ENCODE measurements around the gene SIPA1. TPM values are rescaled to one million over a fixed set of nuclear protein-coding genes. Genes with fewer than 3 reads are reported as not detected.
"Not testable (repeated sequence)": the region's sequence is repeated elsewhere in the genome, so short reads cannot be mapped to it uniquely, and the experiment has no call there.

Gene SIPA1
- total and polyA plus RNA-seq, 8 donors = 40.5 to 107 (median 47.8) TPM

DNA sequence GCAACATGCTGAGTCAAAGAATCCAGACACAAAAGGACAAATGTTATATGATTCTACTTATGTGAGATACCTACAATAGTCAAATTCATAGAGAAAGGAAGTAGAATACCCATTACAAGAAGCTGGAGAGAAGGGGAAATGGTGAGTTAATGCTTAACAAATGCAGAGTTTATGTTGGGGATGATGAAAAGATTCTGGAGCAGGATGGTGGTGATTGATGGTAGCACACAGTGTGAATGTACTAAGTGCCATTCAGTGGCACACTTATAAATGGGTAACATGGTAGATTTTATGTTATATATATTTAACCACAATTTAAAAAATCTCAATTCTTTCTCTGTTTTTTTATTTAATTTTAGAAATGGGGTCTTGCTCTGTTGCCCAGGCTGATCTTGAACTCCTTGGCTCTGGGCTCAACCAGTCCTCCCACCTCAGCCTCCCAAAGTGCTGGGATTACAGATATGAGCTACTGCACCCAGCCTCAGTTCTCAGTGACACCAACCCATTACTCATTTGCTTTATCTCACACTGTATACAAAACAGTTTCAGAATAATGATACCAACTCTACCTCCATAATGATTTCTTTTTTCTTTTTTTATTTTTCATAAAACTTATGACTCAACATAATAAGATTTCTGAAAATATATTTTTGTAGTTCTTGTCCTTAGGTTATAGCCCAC, 34.4 kb downstream of the SIPA1 start:
- Histone ChIP-seq H3K27me3 (no peaks in the 10 kb centered on the region), H3K4me1 (no peaks in the 10 kb centered on the region), H3K27ac (no peak overlapping the region), H3K4me3 (no peak overlapping the region), H3K9me3 (no peaks in the 10 kb centered on the region), H3K36me3 (no peaks in the 10 kb centered on the region)
- TF ChIP-seq CTCF (IDR thresholded peaks at IDR 0.05) = no peak
- intact Hi-C loops (cut with DNase I) = no loop called here
- ATAC-seq = no peak
- DNase-seq = no peak

GRCh38 chr11:65672982-65673381, 35.1 kb downstream of the SIPA1 start:
- intact Hi-C loops (cut with DNase I) = no loop called here
- TF ChIP-seq CTCF (IDR thresholded peaks at IDR 0.05) = no peak
- Histone ChIP-seq H3K27ac (no peak overlapping the region), H3K27me3 (no peaks in the 10 kb centered on the region), H3K4me3 (no peak overlapping the region), H3K36me3 (no peaks in the 10 kb centered on the region), H3K4me1 (no peaks in the 10 kb centered on the region), H3K9me3 (no peaks in the 10 kb centered on the region)
- ATAC-seq = no peak
- no peak for DNase-seq

DNA sequence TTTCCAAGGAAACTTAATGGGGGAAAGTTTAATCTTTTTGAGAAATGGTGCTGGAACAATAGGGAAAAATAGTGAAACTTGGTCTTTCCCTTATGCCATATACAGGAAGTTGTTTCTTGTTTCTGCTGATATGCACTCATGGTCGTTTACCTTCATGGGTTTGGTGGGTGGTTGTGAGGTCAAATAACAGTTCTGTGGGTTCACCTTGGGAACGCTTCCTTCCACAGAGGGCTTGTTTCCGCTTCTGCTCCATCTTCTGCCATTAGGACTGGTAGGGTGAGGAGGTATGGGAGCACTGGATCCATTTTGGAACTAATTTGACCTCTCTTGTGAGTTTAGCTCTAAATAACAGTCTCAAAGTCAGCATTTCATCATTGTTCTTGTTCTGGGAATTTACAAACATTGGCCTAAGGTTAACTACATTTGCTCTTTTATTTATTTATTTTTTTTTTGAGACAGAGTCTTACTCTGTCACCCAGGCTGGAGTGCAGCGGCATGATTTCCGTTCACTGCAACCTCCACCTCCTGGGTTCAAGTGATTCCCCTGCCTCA, 42.4 kb downstream of the SIPA1 start:
- Histone ChIP-seq H3K4me1 (no peaks in the 10 kb centered on the region), H3K27me3 (no peaks in the 10 kb centered on the region), H3K27ac (no peak overlapping the region), H3K9me3 (no peaks in the 10 kb centered on the region), H3K36me3 (no peaks in the 10 kb centered on the region), H3K4me3 (no peak overlapping the region)
- intact Hi-C loops (cut with DNase I) = no loop called here
- TF ChIP-seq CTCF (IDR thresholded peaks at IDR 0.05) = no peak
- ATAC-seq (no peak), DNase-seq (no peak)

DNA sequence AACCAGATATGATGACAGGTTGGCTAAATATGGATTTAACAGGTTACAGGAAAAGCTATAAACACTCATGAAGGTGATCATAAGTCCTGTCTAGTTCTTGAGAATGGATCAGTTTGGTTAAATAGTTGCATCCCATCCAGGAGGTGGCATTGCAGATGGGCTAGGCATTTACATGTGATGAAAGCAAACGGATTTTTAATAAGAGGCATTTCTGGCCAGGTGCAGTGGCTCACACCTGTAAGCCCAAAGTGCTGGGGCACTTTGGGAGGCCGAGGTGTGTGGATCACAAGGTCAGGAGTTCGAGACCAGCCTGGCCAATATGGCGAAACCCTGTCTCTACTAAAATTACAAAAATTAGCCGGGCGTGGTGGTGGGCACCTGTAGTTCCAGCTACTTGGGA, 45.6 kb downstream of the SIPA1 start:
- intact Hi-C loops (cut with DNase I); H3K36me3 ChIP-seq; H3K9me3 ChIP-seq; DNase-seq; H3K4me3 ChIP-seq; ATAC-seq; H3K27me3 ChIP-seq; H3K4me1 ChIP-seq; H3K27ac ChIP-seq: not testable (repeated sequence)

DNA sequence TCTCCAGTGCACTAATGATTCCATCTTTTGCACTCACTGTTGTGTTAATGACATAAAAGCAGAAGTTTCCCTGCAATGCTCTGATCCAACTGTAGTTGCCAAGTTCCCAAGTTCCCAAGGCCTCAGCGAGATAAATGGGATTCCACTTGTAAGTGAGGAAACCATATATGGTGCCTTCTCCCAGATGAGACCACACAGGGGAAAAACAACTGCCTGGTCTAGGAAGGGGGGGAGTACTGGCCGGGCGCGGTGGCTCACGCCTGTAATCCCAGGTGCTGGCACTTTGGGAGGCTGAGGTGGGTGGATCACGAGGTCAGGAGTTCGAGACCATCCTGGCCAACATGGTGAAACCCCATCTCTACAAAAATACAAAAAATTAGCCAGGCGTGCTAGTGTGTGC, 48.1 kb downstream of the SIPA1 start:
- DNase-seq (no peak), ATAC-seq (no peak)
- intact Hi-C loops (cut with DNase I) = no loop called here
- Histone ChIP-seq H3K4me1 (no peaks in the 10 kb centered on the region), H3K27ac (no peak overlapping the region), H3K9me3 (no peaks in the 10 kb centered on the region), H3K27me3 (no peaks in the 10 kb centered on the region), H3K4me3 (no peak overlapping the region), H3K36me3 (no peaks in the 10 kb centered on the region)
- no peak for TF ChIP-seq CTCF (IDR thresholded peaks at IDR 0.05)

GRCh38 chr11:65691847-65692246, 53.9 kb downstream of the SIPA1 start:
- H3K36me3 ChIP-seq; ATAC-seq; H3K27ac ChIP-seq; H3K4me1 ChIP-seq; intact Hi-C loops (cut with DNase I); H3K9me3 ChIP-seq; H3K27me3 ChIP-seq; DNase-seq; H3K4me3 ChIP-seq: not testable (repeated sequence)
